ENCODE results near the gene RTN4RL1. TPM values are rescaled to one million over a fixed set of nuclear protein-coding genes. Genes with fewer than 3 reads are reported as not detected.

The RTN4RL1 gene
- total RNA-seq, 2 donors from 2014 or later, result 18.2 to 19.6 TPM

DNA sequence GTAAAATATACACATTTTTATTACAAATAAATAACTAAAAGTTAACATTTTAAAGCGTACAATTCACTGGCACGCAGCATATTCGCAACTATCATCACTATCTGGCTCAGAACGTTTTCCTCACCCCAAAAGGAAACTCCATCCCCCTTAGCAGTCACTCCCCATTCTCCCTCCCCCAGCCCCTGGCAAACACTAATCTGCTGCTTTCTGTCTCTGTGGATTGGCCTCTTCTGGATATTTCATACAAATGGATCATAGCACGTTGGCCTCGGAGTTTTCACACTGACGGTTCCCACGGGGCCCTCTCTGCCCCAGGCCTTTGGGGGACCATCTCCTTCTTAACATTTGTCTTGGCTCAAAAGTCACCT lies 64.6 kb downstream of the RTN4RL1 start:
- WGBS, 2 experiments (ENCODE audit: insufficient coverage in 1 of 2, insufficient read length in 1 of 2), result 54 to 57% methylated on average over 8 of the region's 8 CpGs
- Mint-ChIP-seq H3K27me3 (ENCODE audit: insufficient read depth) (peaks cover 21% of the 10 kb centered on the region), H3K27ac (peak overlapping the region; percentile 83), H3K9me3 (no peaks in the 10 kb centered on the region), H3K4me1 (peaks cover 37% of the 10 kb centered on the region), H3K4me3 (peak overlapping the region; percentile 29), H3K36me3 (ENCODE audit: low read depth) (peaks cover 2% of the 10 kb centered on the region)
- peak overlapping the region; percentile 75 for H3K27ac ChIP-seq (ENCODE audit: low read depth, low read length)
- DNase-seq, result no peak
- H3K27me3 ChIP-seq (ENCODE audit: control insufficient read depth, insufficient read depth, low read length, poor library complexity, severe bottlenecking), result no peaks in the 10 kb centered on the region
- no peaks in the 10 kb centered on the region for H3K9me3 ChIP-seq (ENCODE audit: control insufficient read depth, low read length)
- H3K4me3 ChIP-seq (ENCODE audit: low read length), result peak overlapping the region; percentile 22
- no peaks in the 10 kb centered on the region for H3K36me3 ChIP-seq (ENCODE audit: control insufficient read depth, insufficient read depth, low read length)
- TF ChIP-seq, protein P1, sequence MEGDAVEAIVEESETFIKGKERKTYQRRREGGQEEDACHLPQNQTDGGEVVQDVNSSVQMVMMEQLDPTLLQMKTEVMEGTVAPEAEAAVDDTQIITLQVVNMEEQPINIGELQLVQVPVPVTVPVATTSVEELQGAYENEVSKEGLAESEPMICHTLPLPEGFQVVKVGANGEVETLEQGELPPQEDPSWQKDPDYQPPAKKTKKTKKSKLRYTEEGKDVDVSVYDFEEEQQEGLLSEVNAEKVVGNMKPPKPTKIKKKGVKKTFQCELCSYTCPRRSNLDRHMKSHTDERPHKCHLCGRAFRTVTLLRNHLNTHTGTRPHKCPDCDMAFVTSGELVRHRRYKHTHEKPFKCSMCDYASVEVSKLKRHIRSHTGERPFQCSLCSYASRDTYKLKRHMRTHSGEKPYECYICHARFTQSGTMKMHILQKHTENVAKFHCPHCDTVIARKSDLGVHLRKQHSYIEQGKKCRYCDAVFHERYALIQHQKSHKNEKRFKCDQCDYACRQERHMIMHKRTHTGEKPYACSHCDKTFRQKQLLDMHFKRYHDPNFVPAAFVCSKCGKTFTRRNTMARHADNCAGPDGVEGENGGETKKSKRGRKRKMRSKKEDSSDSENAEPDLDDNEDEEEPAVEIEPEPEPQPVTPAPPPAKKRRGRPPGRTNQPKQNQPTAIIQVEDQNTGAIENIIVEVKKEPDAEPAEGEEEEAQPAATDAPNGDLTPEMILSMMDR (conservative IDR thresholded peaks at IDR 0.05), result no peak
- H3K4me1 ChIP-seq (ENCODE audit: control insufficient read depth, insufficient read depth, low read length), result no peaks in the 10 kb centered on the region
- peak overlapping the region; percentile 57 for H3K9ac ChIP-seq (ENCODE audit: extremely low read depth, low read length, poor library complexity, severe bottlenecking)

DNA sequence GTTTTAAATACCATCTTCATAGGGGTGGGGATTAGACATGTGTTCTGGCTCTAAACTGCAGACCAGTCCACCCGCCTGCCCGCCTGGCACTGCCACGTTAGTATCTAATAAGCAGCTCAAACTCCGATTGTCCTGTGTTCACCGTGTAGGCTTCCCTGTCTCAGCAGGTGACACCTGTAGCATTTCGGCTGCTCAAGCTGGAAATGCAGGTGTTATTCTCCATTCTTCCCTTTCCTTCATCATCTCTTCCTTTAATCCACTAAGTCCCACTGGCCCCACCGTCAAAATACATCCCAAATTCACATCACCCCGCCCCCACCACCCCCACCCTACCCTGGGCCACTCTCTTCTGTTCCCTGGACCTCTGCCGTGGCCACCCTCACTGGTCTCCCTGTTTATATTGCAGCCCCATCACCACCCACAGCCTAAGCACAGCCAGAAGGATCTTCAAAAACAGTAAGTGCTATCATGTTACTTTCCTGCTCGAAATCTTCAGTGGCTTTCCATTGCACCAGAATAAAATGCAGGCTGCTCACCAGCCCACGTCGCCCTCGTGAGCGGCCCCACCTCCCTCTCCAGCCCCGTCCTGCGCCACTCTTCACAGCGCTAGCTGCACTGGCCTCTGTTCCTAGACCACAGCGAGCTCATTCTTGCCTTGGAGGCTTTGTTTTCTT lies 65.1 kb downstream of the RTN4RL1 start:
- Histone ChIP-seq H3K9ac (ENCODE audit: extremely low read depth, low read length, poor library complexity, severe bottlenecking) (peak overlapping the region; percentile 57), H3K27me3 (ENCODE audit: control insufficient read depth, insufficient read depth, low read length, poor library complexity, severe bottlenecking) (no peaks in the 10 kb centered on the region), H3K4me3 (ENCODE audit: low read length) (no peak overlapping the region), H3K27ac (ENCODE audit: low read depth, low read length) (no peak overlapping the region), H3K4me1 (ENCODE audit: control insufficient read depth, insufficient read depth, low read length) (no peaks in the 10 kb centered on the region), H3K36me3 (ENCODE audit: control insufficient read depth, insufficient read depth, low read length) (no peaks in the 10 kb centered on the region), H3K9me3 (ENCODE audit: control insufficient read depth, low read length) (no peaks in the 10 kb centered on the region)
- H3K4me3 Mint-ChIP-seq, result peak overlapping the region; percentile 29
- peak overlapping the region; percentile 76 for H3K27ac Mint-ChIP-seq
- no peak for DNase-seq
- peaks cover 2% of the 10 kb centered on the region for H3K36me3 Mint-ChIP-seq (ENCODE audit: low read depth)
- H3K9me3 Mint-ChIP-seq, result no peaks in the 10 kb centered on the region
- H3K4me1 Mint-ChIP-seq, result peaks cover 37% of the 10 kb centered on the region
- TF ChIP-seq, protein P1 (conservative IDR thresholded peaks at IDR 0.05), result no peak
- 74 to 85% methylated on average over 8 to 18 of the region's 18 CpGs for WGBS, 2 experiments (ENCODE audit: insufficient coverage in 1 of 2, insufficient read length in 1 of 2)
- H3K27me3 Mint-ChIP-seq (ENCODE audit: insufficient read depth), result peaks cover 22% of the 10 kb centered on the region

DNA sequence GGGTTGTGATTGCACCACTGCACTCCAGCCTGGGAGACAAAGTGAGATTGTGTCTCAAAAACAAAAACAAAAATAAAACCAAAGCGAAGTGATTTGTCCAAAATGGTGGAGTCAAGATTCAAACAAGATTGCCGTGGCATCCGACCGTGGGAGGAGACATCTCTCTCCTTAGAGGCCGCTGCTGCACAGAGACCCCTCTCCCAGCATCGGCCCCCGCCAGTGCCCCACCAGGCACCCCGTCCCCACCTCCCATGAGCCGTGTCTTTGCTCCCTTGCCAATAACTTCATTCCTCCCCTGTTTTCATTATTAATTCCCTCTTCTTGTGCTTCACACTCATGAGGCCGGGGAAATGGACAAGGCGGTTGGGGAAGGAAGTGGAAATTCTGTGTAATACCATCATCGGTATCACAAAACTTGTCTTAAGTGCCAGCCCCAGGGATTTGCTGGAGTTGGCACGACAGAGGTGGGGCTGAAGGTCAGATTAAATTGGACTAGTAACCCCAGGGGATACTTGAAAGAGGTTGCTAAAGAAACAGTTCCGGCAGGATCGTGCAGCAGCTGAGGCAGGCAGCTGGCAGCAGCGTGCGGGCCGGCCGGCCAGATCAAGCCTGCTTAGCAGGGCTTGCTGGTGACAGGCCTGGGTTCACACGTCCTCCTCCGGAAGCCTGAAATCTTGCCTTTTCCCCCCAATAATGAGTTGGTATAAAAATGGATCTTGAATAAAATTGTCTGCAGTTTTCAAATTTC lies 66.8 kb downstream of the RTN4RL1 start:
- Mint-ChIP-seq H3K27ac (no peak overlapping the region), H3K36me3 (ENCODE audit: low read depth) (peaks cover 2% of the 10 kb centered on the region), H3K4me3 (no peak overlapping the region), H3K9me3 (no peaks in the 10 kb centered on the region), H3K27me3 (ENCODE audit: insufficient read depth) (peaks cover 36% of the 10 kb centered on the region), H3K4me1 (peaks cover 32% of the 10 kb centered on the region)
- no peak for DNase-seq
- H3K9ac ChIP-seq (ENCODE audit: extremely low read depth, low read length, poor library complexity, severe bottlenecking), result no peak overlapping the region
- TF ChIP-seq, protein P1 (conservative IDR thresholded peaks at IDR 0.05), result no peak
- H3K27me3 ChIP-seq (ENCODE audit: control insufficient read depth, insufficient read depth, low read length, poor library complexity, severe bottlenecking), result no peaks in the 10 kb centered on the region
- H3K9me3 ChIP-seq (ENCODE audit: control insufficient read depth, low read length), result no peaks in the 10 kb centered on the region
- no peaks in the 10 kb centered on the region for H3K4me1 ChIP-seq (ENCODE audit: control insufficient read depth, insufficient read depth, low read length)
- no peak overlapping the region for H3K27ac ChIP-seq (ENCODE audit: low read depth, low read length)
- no peak overlapping the region for H3K4me3 ChIP-seq (ENCODE audit: low read length)
- WGBS, 2 experiments (ENCODE audit: insufficient coverage in 1 of 2, insufficient read length in 1 of 2), result 93% methylated on average over 11 to 20 of the region's 21 CpGs
- H3K36me3 ChIP-seq (ENCODE audit: control insufficient read depth, insufficient read depth, low read length), result no peaks in the 10 kb centered on the region

All from endodermal cell (in vitro differentiated cells).